SK-N-SH (cell line): ENCODE results near the gene CKAP2L. TPM values are rescaled to one million over a fixed set of nuclear protein-coding genes. Genes with fewer than 3 reads are reported as not detected.

Experiments
- CTCF ChIA-PET: fragments of 300-600, 350-600 bp; formaldehyde crosslinking; extraction: SDS; loops from one replicate; lab custom pipeline; 2021; lab: Yijun Ruan, JAX
- POLR2A ChIA-PET: fragments of 350-600 bp; sonication (Branson Sonifier 250); formaldehyde crosslinking; extraction: SDS; loops from one replicate; lab custom pipeline; 2020; ENCODE audit warnings: antibody characterized with exemption, inconsistent platforms; lab: Yijun Ruan, JAX
- DNase-seq: peaks from one replicate; pipeline ENCODE4 v3.0.0; 2012
- H2AFZ ChIP-seq: fragments of 200-600 bp; sonication (generic); 2 replicates; pipeline ENCODE4 v1.8.1; 2016; ENCODE audit warnings: antibody characterized with exemption, mild to moderate bottlenecking, low read depth
- H3F3A ChIP-seq: fragments of 200-600 bp; sonication (generic); replicated peaks from 2 replicates; pipeline ENCODE3; 2016; ENCODE audit warnings: antibody characterized with exemption, mild to moderate bottlenecking; ENCODE audit not compliant: insufficient read depth
- H3K27ac ChIP-seq, 2 experiments: fragments of 200-500 bp in 1 of 2; fragments of 200-600 bp in 1 of 2; sonication (Bioruptor generic) in 1 of 2; sonication (generic), shearing (Covaris generic) in 1 of 2; 2 replicates each; pipeline versions ENCODE4 v1.5.1 to v1.6.1; 2014 to 2016; ENCODE audit warnings: low read depth in 2 of 2, inconsistent platforms in 1 of 2, low read length in 1 of 2, mild to moderate bottlenecking in 1 of 2, mixed read lengths in 1 of 2
- H3K27me3 ChIP-seq: fragments of 200-600 bp; sonication (generic), shearing (Covaris generic); 2 replicates; pipeline ENCODE4 v1.6.1; 2016; ENCODE audit warnings: mixed run types; ENCODE audit not compliant: insufficient read depth
- H3K36me3 ChIP-seq, 2 experiments: fragments of 200-500 bp in 1 of 2; fragments of 200-600 bp in 1 of 2; sonication (Bioruptor generic) in 1 of 2; sonication (generic) in 1 of 2; replicated peaks in 1 of 2; 2 replicates each; pipeline versions ENCODE3 to v1.5.1; 2014 to 2016; ENCODE audit warnings: low read length in 1 of 2, mild to moderate bottlenecking in 1 of 2; ENCODE audit not compliant: insufficient read depth in 2 of 2, control insufficient read depth in 1 of 2
- H3K4me1 ChIP-seq, 2 experiments: fragments of 200-500 bp in 1 of 2; fragments of 200-600 bp in 1 of 2; sonication (Bioruptor generic) in 1 of 2; sonication (generic), shearing (Covaris generic) in 1 of 2; 2 replicates each; pipeline versions ENCODE4 v1.5.1 to v1.6.1; 2014 to 2016; ENCODE audit warnings: low read depth in 1 of 2, low read length in 1 of 2, mixed run types in 1 of 2; ENCODE audit not compliant: insufficient read depth in 2 of 2, control insufficient read depth in 1 of 2
- H3K4me2 ChIP-seq: fragments of 200-600 bp; sonication (generic), shearing (Covaris generic); 2 replicates; pipeline ENCODE4 v1.6.1; 2017; ENCODE audit warnings: mixed run types
- H3K4me3 ChIP-seq, 2 experiments: fragments of 200-500 bp in 1 of 2; fragments of 200-600 bp in 1 of 2; sonication (Bioruptor generic) in 1 of 2; sonication (generic), shearing (Covaris generic) in 1 of 2; 2 replicates each; pipeline versions ENCODE4 v1.5.1 to v1.8.1; 2014 to 2016; ENCODE audit warnings: low read depth in 2 of 2, inconsistent platforms in 1 of 2, low read length in 1 of 2, mild to moderate bottlenecking in 1 of 2, mixed read lengths in 1 of 2, moderate library complexity in 1 of 2
- H3K79me2 ChIP-seq: fragments of 200-600 bp; sonication (generic); 2 replicates; pipeline ENCODE4 v1.8.1; 2017; ENCODE audit warnings: mild to moderate bottlenecking; ENCODE audit not compliant: insufficient read depth
- H3K9ac ChIP-seq: fragments of 200-600 bp; sonication (generic); 2 replicates; pipeline ENCODE4 v1.6.1; 2017; ENCODE audit warnings: mixed run types
- H3K9me2 ChIP-seq: fragments of 200-600 bp; sonication (generic); 2 replicates; pipeline ENCODE4 v1.6.1; 2017; ENCODE audit warnings: mixed run types
- H3K9me3 ChIP-seq: fragments of 200-600 bp; sonication (generic); 2 replicates; pipeline ENCODE4 v1.6.1; 2017; ENCODE audit warnings: mixed run types, mild to moderate bottlenecking, moderate library complexity
- H4K20me1 ChIP-seq: fragments of 200-600 bp; sonication (generic); 2 replicates; pipeline ENCODE4 v1.6.1; 2017; ENCODE audit warnings: mild to moderate bottlenecking, mixed run types; ENCODE audit not compliant: insufficient read depth
- CTCF ChIP-seq: fragments of 200-600 bp; sonication (generic); IDR thresholded peaks from 2 replicates; pipeline ENCODE4 v1.6.1; 2017; ENCODE audit warnings: antibody characterized with exemption, mild to moderate bottlenecking, moderate library complexity
- ELF1 ChIP-seq: IDR thresholded peaks from 2 replicates; pipeline ENCODE4 v1.4.0; 2012
- EP300 ChIP-seq, 2 experiments: IDR thresholded peaks; 2 replicates each; pipeline versions ENCODE4 v1.4.0 to v1.6.1; 2012; ENCODE audit warnings: borderline replicate concordance in 1 of 2, low read depth in 1 of 2, low read length in 1 of 2
- EZH2phosphoT487 ChIP-seq: fragments of 200-600 bp; sonication (generic); IDR thresholded peaks from 2 replicates; pipeline ENCODE4 v1.6.1; 2017; ENCODE audit warnings: low read depth, mixed run types, mild to moderate bottlenecking, antibody characterized with exemption, moderate library complexity, borderline replicate concordance
- FOXJ3 ChIP-seq: sonication (generic); formaldehyde crosslinking; IDR thresholded peaks from 2 replicates; pipeline ENCODE4 v1.5.1; 2020; ENCODE audit warnings: mild to moderate bottlenecking, missing genetic modification reagents
- FOXM1 ChIP-seq: IDR thresholded peaks from 2 replicates; pipeline ENCODE4 v1.4.0; 2012; ENCODE audit warnings: low read depth, mild to moderate bottlenecking
- GABPA ChIP-seq: IDR thresholded peaks from 2 replicates; pipeline ENCODE4 v1.4.0; 2012; ENCODE audit warnings: low read depth, mild to moderate bottlenecking
- JUND ChIP-seq: IDR thresholded peaks from 2 replicates; pipeline ENCODE4 v1.4.0; 2012
- NFIC ChIP-seq: IDR thresholded peaks from 2 replicates; pipeline ENCODE4 v1.4.0; 2012; ENCODE audit warnings: borderline replicate concordance
- RCOR1 ChIP-seq: fragments of 150-350 bp; IDR thresholded peaks from 2 replicates; pipeline ENCODE4 v1.6.1; 2017; ENCODE audit warnings: antibody characterized with exemption, low read length
- RFX5 ChIP-seq: IDR thresholded peaks from 2 replicates; pipeline ENCODE4 v1.6.1; 2012; ENCODE audit warnings: mild to moderate bottlenecking, improper control_type of control experiment, low read length
- SIN3A ChIP-seq: IDR thresholded peaks from 2 replicates; pipeline ENCODE4 v1.6.1; 2012; ENCODE audit warnings: low read depth, mild to moderate bottlenecking, low read length, moderate library complexity, borderline replicate concordance
- TCF12 ChIP-seq: IDR thresholded peaks from 2 replicates; pipeline ENCODE4 v1.4.0; 2012
- TEAD4 ChIP-seq: IDR thresholded peaks from 2 replicates; pipeline ENCODE4 v1.4.0; 2012; ENCODE audit warnings: mild to moderate bottlenecking, borderline replicate concordance; ENCODE audit not compliant: insufficient read depth
- WGBS: methylation state at CpG from one replicate; pipeline ENCODE4 v1.1.6; 2017; ENCODE audit warnings: low lambda C conversion rate; 5-methylcytosine and 5-hydroxymethylcytosine counted together
- polyA plus RNA-seq, 3 experiments: library from polyadenylated mRNA; depleted of rRNA; stranded (reverse); fragments of >200 nt; gene quantifications; 2 replicates each; pipeline ENCODE4 v1.2.3, GENCODE V29; 2012
- TF ChIP-seq, protein P1 (sequence below): fragments of 150-350 bp; IDR thresholded peaks from 2 replicates; pipeline ENCODE4 v1.6.1; 2016; ENCODE audit warnings: mild to moderate bottlenecking, low read depth, low read length
- TF ChIP-seq, protein P2 (sequence below): IDR thresholded peaks from 2 replicates; pipeline ENCODE4 v1.6.1; 2012; ENCODE audit warnings: mild to moderate bottlenecking, low read depth, low read length, moderate library complexity

Gene CKAP2L
- polyA plus RNA-seq, 1 of the 3 experiments (the other 2 are of a cell fraction): 2.9 TPM

GRCh38 chr2:112728029-112728362, 36.4 kb downstream of the CKAP2L start:
- DNase-seq: no peak
- H3K36me3 ChIP-seq: no peaks in the 10 kb centered on the region
- TF ChIP-seq NFIC (no peak), TEAD4 (no peak), SIN3A (no peak), RFX5 (no peak), JUND (no peak), RCOR1 (no peak), FOXJ3 (CRISPR knock-in tag) (no peak), EZH2phosphoT487 (no peak), EP300 (IDR thresholded peaks at IDR 0.05; ENCODE audit: borderline replicate concordance in 1 of 2, low read depth in 1 of 2, low read length in 1 of 2) (no peak), ELF1 (no peak), CTCF (no peak), GABPA (no peak), TCF12 (no peak), FOXM1 (no peak)
- TF ChIP-seq, protein P1, sequence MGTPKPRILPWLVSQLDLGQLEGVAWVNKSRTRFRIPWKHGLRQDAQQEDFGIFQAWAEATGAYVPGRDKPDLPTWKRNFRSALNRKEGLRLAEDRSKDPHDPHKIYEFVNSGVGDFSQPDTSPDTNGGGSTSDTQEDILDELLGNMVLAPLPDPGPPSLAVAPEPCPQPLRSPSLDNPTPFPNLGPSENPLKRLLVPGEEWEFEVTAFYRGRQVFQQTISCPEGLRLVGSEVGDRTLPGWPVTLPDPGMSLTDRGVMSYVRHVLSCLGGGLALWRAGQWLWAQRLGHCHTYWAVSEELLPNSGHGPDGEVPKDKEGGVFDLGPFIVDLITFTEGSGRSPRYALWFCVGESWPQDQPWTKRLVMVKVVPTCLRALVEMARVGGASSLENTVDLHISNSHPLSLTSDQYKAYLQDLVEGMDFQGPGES: no peak
- TF ChIP-seq, protein P2, sequence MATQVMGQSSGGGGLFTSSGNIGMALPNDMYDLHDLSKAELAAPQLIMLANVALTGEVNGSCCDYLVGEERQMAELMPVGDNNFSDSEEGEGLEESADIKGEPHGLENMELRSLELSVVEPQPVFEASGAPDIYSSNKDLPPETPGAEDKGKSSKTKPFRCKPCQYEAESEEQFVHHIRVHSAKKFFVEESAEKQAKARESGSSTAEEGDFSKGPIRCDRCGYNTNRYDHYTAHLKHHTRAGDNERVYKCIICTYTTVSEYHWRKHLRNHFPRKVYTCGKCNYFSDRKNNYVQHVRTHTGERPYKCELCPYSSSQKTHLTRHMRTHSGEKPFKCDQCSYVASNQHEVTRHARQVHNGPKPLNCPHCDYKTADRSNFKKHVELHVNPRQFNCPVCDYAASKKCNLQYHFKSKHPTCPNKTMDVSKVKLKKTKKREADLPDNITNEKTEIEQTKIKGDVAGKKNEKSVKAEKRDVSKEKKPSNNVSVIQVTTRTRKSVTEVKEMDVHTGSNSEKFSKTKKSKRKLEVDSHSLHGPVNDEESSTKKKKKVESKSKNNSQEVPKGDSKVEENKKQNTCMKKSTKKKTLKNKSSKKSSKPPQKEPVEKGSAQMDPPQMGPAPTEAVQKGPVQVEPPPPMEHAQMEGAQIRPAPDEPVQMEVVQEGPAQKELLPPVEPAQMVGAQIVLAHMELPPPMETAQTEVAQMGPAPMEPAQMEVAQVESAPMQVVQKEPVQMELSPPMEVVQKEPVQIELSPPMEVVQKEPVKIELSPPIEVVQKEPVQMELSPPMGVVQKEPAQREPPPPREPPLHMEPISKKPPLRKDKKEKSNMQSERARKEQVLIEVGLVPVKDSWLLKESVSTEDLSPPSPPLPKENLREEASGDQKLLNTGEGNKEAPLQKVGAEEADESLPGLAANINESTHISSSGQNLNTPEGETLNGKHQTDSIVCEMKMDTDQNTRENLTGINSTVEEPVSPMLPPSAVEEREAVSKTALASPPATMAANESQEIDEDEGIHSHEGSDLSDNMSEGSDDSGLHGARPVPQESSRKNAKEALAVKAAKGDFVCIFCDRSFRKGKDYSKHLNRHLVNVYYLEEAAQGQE: no peak
- 86% methylated on average over 4 of the region's 4 CpGs for WGBS
- no peaks in the 10 kb centered on the region for H3K9me2 ChIP-seq
- H3K9me3 ChIP-seq: no peaks in the 10 kb centered on the region
- no peak overlapping the region for H3K4me3 ChIP-seq
- no peak overlapping the region for H2AFZ ChIP-seq
- no peaks in the 10 kb centered on the region for H3K27me3 ChIP-seq
- no peak overlapping the region for H3K9ac ChIP-seq
- ChIA-PET POLR2A (interaction anchor here (1.0 kb wide), 1 partner anchor 102 kb away, joined by 3 read pairs; no protein-coding TSS in a partner anchor), CTCF (interaction anchor here (0.5 to 7.4 kb wide), 12 partner anchors 10 to 1228 kb away, joined by 3 to 179 read pairs (median 8); no protein-coding TSS in a partner anchor)
- no peaks in the 10 kb centered on the region for H3F3A ChIP-seq
- peaks cover 0 to 6% of the 10 kb centered on the region in 2 experiments; a peak in 1 of 4 replicates for H3K4me1 ChIP-seq
- no peaks in the 10 kb centered on the region for H3K79me2 ChIP-seq
- no peak overlapping the region for H3K27ac ChIP-seq
- no peak overlapping the region for H3K4me2 ChIP-seq
- no peaks in the 10 kb centered on the region for H4K20me1 ChIP-seq
